H9 (cell line): ENCODE results near the gene SWAP70. TPM values are rescaled to one million over a fixed set of nuclear protein-coding genes. Genes with fewer than 3 reads are reported as not detected.

ENCODE experiments used
- DNase-seq: peaks from one replicate; pipeline ENCODE4 v3.0.0-alpha.2; 2017
- H2AFZ ChIP-seq: one replicate; pipeline ENCODE4 v1.6.1; 2013; ENCODE audit warnings: mild to moderate bottlenecking, low read length, control low read depth, moderate library complexity
- H2AK5ac ChIP-seq: 2 replicates; pipeline ENCODE4 v1.6.1; 2013; ENCODE audit warnings: low read length, control low read depth, mixed read lengths; ENCODE audit not compliant: insufficient read length
- H2BK120ac ChIP-seq: one replicate; pipeline ENCODE4 v1.6.1; 2013; ENCODE audit warnings: low read depth, mild to moderate bottlenecking, low read length, control low read depth, inconsistent platforms; ENCODE audit not compliant: poor library complexity, severe bottlenecking
- H2BK12ac ChIP-seq: 2 replicates; pipeline ENCODE4 v1.6.1; 2013; ENCODE audit warnings: low read length, control low read depth, mixed read lengths, low read depth; ENCODE audit not compliant: insufficient read length
- H2BK15ac ChIP-seq: 2 replicates; pipeline ENCODE4 v1.6.1; 2013; ENCODE audit warnings: low read depth, low read length, control low read depth
- H2BK20ac ChIP-seq: one replicate; pipeline ENCODE4 v1.6.1; 2013; ENCODE audit warnings: low read depth, mild to moderate bottlenecking, low read length, control low read depth, inconsistent platforms; ENCODE audit not compliant: poor library complexity, severe bottlenecking
- H2BK5ac ChIP-seq: 2 replicates; pipeline ENCODE4 v1.6.1; 2013; ENCODE audit warnings: low read length, control low read depth, mixed read lengths; ENCODE audit not compliant: insufficient read length
- H3K14ac ChIP-seq: 2 replicates; pipeline ENCODE4 v1.6.1; 2013; ENCODE audit warnings: low read length, control low read depth; ENCODE audit not compliant: insufficient read depth
- H3K18ac ChIP-seq: 2 replicates; pipeline ENCODE4 v1.6.1; 2013; ENCODE audit warnings: low read depth, mild to moderate bottlenecking, mixed read lengths, low read length, control low read depth; ENCODE audit not compliant: insufficient read length
- H3K23ac ChIP-seq: 2 replicates; pipeline ENCODE4 v1.6.1; 2013; ENCODE audit warnings: low read length, control low read depth, mixed read lengths, low read depth; ENCODE audit not compliant: insufficient read length
- H3K23me2 ChIP-seq: 2 replicates; pipeline ENCODE4 v1.6.1; 2013; ENCODE audit warnings: low read depth, mild to moderate bottlenecking, mixed read lengths, low read length, control low read depth; ENCODE audit not compliant: insufficient read length, poor library complexity, severe bottlenecking
- H3K27ac ChIP-seq: 2 replicates; pipeline ENCODE4 v1.5.1; 2013; ENCODE audit warnings: low read length, control low read depth, mixed read lengths, low read depth; ENCODE audit not compliant: insufficient read length
- H3K27me3 ChIP-seq: 2 replicates; pipeline ENCODE4 v1.6.1; 2013; ENCODE audit warnings: low read length, control low read depth, inconsistent platforms; ENCODE audit not compliant: insufficient read depth
- H3K4ac ChIP-seq: 2 replicates; pipeline ENCODE4 v1.6.1; 2013; ENCODE audit warnings: low read depth, mild to moderate bottlenecking, control low read depth, inconsistent platforms, low read length, moderate library complexity
- H3K4me1 ChIP-seq: 2 replicates; pipeline ENCODE4 v1.6.1; 2013; ENCODE audit warnings: low read length, control low read depth, inconsistent platforms; ENCODE audit not compliant: insufficient read depth
- H3K4me2 ChIP-seq: 2 replicates; pipeline ENCODE4 v1.6.1; 2013; ENCODE audit warnings: low read length, control low read depth, mixed read lengths; ENCODE audit not compliant: insufficient read length, insufficient read depth
- H3K56ac ChIP-seq: 2 replicates; pipeline ENCODE4 v1.6.1; 2013; ENCODE audit warnings: low read depth, mild to moderate bottlenecking, mixed read lengths, low read length, control low read depth; ENCODE audit not compliant: insufficient read length
- H3K79me1 ChIP-seq: 2 replicates; pipeline ENCODE4 v1.6.1; 2013; ENCODE audit warnings: low read depth, mild to moderate bottlenecking, moderate library complexity, low read length, control low read depth, inconsistent platforms; ENCODE audit not compliant: insufficient read depth, poor library complexity, severe bottlenecking
- H3K79me2 ChIP-seq: 2 replicates; pipeline ENCODE4 v1.6.1; 2013; ENCODE audit warnings: low read length, control low read depth, inconsistent platforms; ENCODE audit not compliant: insufficient read depth
- H3K9ac ChIP-seq: 2 replicates; pipeline ENCODE4 v1.6.1; 2013; ENCODE audit warnings: low read length, control low read depth, mixed read lengths; ENCODE audit not compliant: insufficient read length; ENCODE audit errors: extremely low read depth
- H3K9me3 ChIP-seq: one replicate; pipeline ENCODE4 v1.6.1; 2013; ENCODE audit warnings: low read depth, low read length, inconsistent platforms; ENCODE audit not compliant: control insufficient read depth
- H3T11ph ChIP-seq: one replicate; pipeline ENCODE4 v1.6.1; 2013; ENCODE audit warnings: mild to moderate bottlenecking, low read length, control low read depth, inconsistent platforms
- H4K20me1 ChIP-seq: one replicate; pipeline ENCODE4 v1.6.1; 2013; ENCODE audit not compliant: control insufficient read depth, insufficient read length, insufficient read depth
- H4K5ac ChIP-seq: 2 replicates; pipeline ENCODE4 v1.6.1; 2013; ENCODE audit warnings: low read depth, mild to moderate bottlenecking, mixed read lengths, low read length, control low read depth; ENCODE audit not compliant: insufficient read length
- H4K8ac ChIP-seq: replicated peaks from 2 replicates; pipeline ENCODE4 v1.6.1; 2013; ENCODE audit warnings: low read length, control low read depth, mixed read lengths, low read depth; ENCODE audit not compliant: insufficient read length
- H4K91ac ChIP-seq: 2 replicates; pipeline ENCODE4 v1.6.1; 2013; ENCODE audit warnings: low read depth, mild to moderate bottlenecking, moderate library complexity, mixed read lengths, low read length, control low read depth; ENCODE audit not compliant: insufficient read length
- H3K27ac Mint-ChIP-seq, 3 experiments: 2 replicates in 2 of 3; 3 replicates in 1 of 3; pipeline ENCODE4 v1.8.0; 2020 to 2021; ENCODE audit warnings: mixed read lengths in 3 of 3, mild to moderate bottlenecking in 1 of 3, moderate library complexity in 1 of 3
- H3K27me3 Mint-ChIP-seq: 2 replicates; pipeline ENCODE4 v1.8.0; 2021; ENCODE audit warnings: low read depth, mild to moderate bottlenecking, moderate library complexity, mixed read lengths
- H3K36me3 Mint-ChIP-seq, 3 experiments: 2 replicates in 2 of 3; 3 replicates in 1 of 3; pipeline ENCODE4 v1.8.0; 2020 to 2021; ENCODE audit warnings: low read depth in 3 of 3, mixed read lengths in 3 of 3; ENCODE audit not compliant: insufficient read depth in 1 of 3
- H3K4me1 Mint-ChIP-seq, 2 experiments: 2 replicates each; pipeline ENCODE4 v1.8.0; 2020; ENCODE audit warnings: mixed read lengths in 2 of 2
- H3K4me3 Mint-ChIP-seq, 2 experiments: 2 replicates in 1 of 2; 3 replicates in 1 of 2; pipeline ENCODE4 v1.8.0; 2020 to 2021; ENCODE audit warnings: mild to moderate bottlenecking in 2 of 2, mixed read lengths in 2 of 2, moderate library complexity in 1 of 2
- H3K9me3 Mint-ChIP-seq, 2 experiments: 2 replicates in 1 of 2; 3 replicates in 1 of 2; pipeline ENCODE4 v1.8.0; 2020; ENCODE audit warnings: mild to moderate bottlenecking in 2 of 2, mixed read lengths in 2 of 2, moderate library complexity in 1 of 2
- WGBS: extraction: QIAGEN DNeasy Blood & Tissue Kit; methylation state at CpG from one replicate; pipeline ENCODE4 v1.1.7; 2013; ENCODE audit warnings: missing lambda C conversion rate, low lambda C conversion rate, mixed read lengths; ENCODE audit not compliant: insufficient read length; ENCODE audit errors: extremely low coverage; 5-methylcytosine and 5-hydroxymethylcytosine counted together
- total RNA-seq: library from RNA; stranded (reverse); gene quantifications from 2 replicates; pipeline ENCODE4 v1.2.1, GENCODE V29; 2021
- TF ChIP-seq, protein P1 (sequence below): fragments of 200-600 bp; sonication (generic); conservative IDR thresholded peaks from 3 replicates; pipeline ENCODE4 v1.8.0; 2021; ENCODE audit warnings: antibody characterized with exemption, mild to moderate bottlenecking

The SWAP70 gene
- total RNA-seq, 1 experiment from 2014 or later: 34.4 TPM

GRCh38 chr11:9735236-9735635 lies 71.4 kb downstream of the SWAP70 start:
- Histone ChIP-seq H2BK120ac (no peak overlapping the region), H4K8ac (no peak overlapping the region), H2BK15ac (no peak overlapping the region), H3K23me2 (no peaks in the 10 kb centered on the region), H3K79me1 (no peaks in the 10 kb centered on the region), H3K27me3 (no peaks in the 10 kb centered on the region), H3K27ac (no peak overlapping the region), H3K4me1 (no peaks in the 10 kb centered on the region), H3K9ac (no peak overlapping the region), H2AFZ (no peak overlapping the region), H3K4me2 (no peak overlapping the region), H3K14ac (no peak overlapping the region), H4K20me1 (no peaks in the 10 kb centered on the region), H4K5ac (no peak overlapping the region), H3K18ac (no peak overlapping the region), H4K91ac (no peak overlapping the region), H3T11ph (no peak overlapping the region), H3K23ac (no peak overlapping the region), H2AK5ac (no peak overlapping the region), H3K56ac (no peak overlapping the region), H2BK5ac (no peak overlapping the region), H3K79me2 (no peaks in the 10 kb centered on the region), H3K9me3 (no peaks in the 10 kb centered on the region), H2BK20ac (no peak overlapping the region), H3K4ac (no peak overlapping the region), H2BK12ac (no peak overlapping the region)
- H3K4me1 Mint-ChIP-seq: peaks cover 3 to 7% of the 10 kb centered on the region in 2 experiments; a peak in 2 of 4 replicates
- no peaks in the 10 kb centered on the region for H3K27me3 Mint-ChIP-seq
- H3K36me3 Mint-ChIP-seq: peaks cover 33 to 63% (median 54%) of the 10 kb centered on the region in 3 experiments; a peak in 6 of 7 replicates
- DNase-seq: no peak
- no peak overlapping the region for H3K27ac Mint-ChIP-seq
- no peaks in the 10 kb centered on the region for H3K9me3 Mint-ChIP-seq
- TF ChIP-seq, protein P1, sequence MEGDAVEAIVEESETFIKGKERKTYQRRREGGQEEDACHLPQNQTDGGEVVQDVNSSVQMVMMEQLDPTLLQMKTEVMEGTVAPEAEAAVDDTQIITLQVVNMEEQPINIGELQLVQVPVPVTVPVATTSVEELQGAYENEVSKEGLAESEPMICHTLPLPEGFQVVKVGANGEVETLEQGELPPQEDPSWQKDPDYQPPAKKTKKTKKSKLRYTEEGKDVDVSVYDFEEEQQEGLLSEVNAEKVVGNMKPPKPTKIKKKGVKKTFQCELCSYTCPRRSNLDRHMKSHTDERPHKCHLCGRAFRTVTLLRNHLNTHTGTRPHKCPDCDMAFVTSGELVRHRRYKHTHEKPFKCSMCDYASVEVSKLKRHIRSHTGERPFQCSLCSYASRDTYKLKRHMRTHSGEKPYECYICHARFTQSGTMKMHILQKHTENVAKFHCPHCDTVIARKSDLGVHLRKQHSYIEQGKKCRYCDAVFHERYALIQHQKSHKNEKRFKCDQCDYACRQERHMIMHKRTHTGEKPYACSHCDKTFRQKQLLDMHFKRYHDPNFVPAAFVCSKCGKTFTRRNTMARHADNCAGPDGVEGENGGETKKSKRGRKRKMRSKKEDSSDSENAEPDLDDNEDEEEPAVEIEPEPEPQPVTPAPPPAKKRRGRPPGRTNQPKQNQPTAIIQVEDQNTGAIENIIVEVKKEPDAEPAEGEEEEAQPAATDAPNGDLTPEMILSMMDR: no peak
- H3K4me3 Mint-ChIP-seq: no peak overlapping the region
- no CpG with 5 or more reads among the region's 3 CpGs for WGBS
